ENCODE results near the gene LAMA3.

DNA sequence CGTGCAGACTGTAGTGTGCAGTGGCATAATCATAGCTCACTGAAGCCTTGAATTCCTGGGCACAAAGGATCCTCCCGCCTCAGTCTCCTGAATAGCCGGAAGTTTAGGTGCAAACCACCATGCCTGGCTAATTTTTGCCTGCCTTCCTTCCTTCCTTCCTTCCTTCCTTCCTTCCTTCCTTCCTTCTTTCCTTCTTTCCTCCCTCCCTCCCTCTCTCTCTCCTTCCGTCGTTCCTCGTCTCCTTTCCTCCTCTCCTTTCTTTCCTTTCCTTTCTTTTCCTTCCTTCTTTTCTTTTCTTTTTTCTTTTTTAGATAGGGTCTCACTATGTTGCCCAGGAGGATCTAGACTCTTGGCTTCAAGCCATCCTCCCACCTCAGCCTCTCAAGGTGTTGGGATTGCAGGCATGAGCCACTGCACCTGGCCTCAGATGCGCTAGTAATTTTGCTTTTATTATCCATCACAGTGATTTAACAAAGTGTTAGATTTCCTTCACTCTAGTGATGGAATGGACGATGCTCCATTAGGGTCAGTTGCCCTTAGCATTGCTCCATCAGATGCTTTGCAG is 20.0 kb upstream of the LAMA3 start:
- no peak for TF ChIP-seq CTCF (IDR thresholded peaks at IDR 0.05)
- TF ChIP-seq, protein P1, sequence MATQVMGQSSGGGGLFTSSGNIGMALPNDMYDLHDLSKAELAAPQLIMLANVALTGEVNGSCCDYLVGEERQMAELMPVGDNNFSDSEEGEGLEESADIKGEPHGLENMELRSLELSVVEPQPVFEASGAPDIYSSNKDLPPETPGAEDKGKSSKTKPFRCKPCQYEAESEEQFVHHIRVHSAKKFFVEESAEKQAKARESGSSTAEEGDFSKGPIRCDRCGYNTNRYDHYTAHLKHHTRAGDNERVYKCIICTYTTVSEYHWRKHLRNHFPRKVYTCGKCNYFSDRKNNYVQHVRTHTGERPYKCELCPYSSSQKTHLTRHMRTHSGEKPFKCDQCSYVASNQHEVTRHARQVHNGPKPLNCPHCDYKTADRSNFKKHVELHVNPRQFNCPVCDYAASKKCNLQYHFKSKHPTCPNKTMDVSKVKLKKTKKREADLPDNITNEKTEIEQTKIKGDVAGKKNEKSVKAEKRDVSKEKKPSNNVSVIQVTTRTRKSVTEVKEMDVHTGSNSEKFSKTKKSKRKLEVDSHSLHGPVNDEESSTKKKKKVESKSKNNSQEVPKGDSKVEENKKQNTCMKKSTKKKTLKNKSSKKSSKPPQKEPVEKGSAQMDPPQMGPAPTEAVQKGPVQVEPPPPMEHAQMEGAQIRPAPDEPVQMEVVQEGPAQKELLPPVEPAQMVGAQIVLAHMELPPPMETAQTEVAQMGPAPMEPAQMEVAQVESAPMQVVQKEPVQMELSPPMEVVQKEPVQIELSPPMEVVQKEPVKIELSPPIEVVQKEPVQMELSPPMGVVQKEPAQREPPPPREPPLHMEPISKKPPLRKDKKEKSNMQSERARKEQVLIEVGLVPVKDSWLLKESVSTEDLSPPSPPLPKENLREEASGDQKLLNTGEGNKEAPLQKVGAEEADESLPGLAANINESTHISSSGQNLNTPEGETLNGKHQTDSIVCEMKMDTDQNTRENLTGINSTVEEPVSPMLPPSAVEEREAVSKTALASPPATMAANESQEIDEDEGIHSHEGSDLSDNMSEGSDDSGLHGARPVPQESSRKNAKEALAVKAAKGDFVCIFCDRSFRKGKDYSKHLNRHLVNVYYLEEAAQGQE (IDR thresholded peaks at IDR 0.05; ENCODE audit: low read depth, low read length) = no peak
- no peak for TF ChIP-seq POLR2AphosphoS5 (IDR thresholded peaks at IDR 0.05; ENCODE audit: low read depth, low read length)
- TF ChIP-seq GABPA (IDR thresholded peaks at IDR 0.05; ENCODE audit: low read depth) = no peak
- no peak for TF ChIP-seq EP300 (IDR thresholded peaks at IDR 0.05; ENCODE audit: borderline replicate concordance in 1 of 2, low read depth in 1 of 2, low read length in 1 of 2)
- TF ChIP-seq PBX3 (IDR thresholded peaks at IDR 0.05) = no peak

All from SK-N-SH (cell line).